K562 (cell line): ENCODE results near the gene APCDD1. TPM values are rescaled to one million over a fixed set of nuclear protein-coding genes. Genes with fewer than 3 reads are reported as not detected.

ENCODE experiments used
- ATAC-seq: fragments of 200-7000 bp; cut with Tn5 transposase; 3 replicates; pipeline ENCODE4 v1.9.1; 2020; ENCODE audit warnings: moderate library complexity
- BruUV-seq: library from RNA; stranded (reverse); fragments of 400-500 nt; replicated peaks from 2 replicates; lab custom pipeline; 2021; lab: Mats Ljungman, UMichigan
- CTCF ChIA-PET: fragments of 300-600 bp; formaldehyde crosslinking; extraction: SDS; loops from one replicate; lab custom pipeline; 2021; ENCODE audit warnings: low intra/inter-chr PET ratio; lab: Yijun Ruan, JAX
- POLR2A ChIA-PET: fragments of 300-600, 350-650 bp; sonication (Branson Sonifier 250); formaldehyde crosslinking; extraction: SDS; loops from one replicate; lab custom pipeline; 2021; ENCODE audit warnings: antibody characterized with exemption, inconsistent platforms; lab: Yijun Ruan, JAX
- DNase-seq, 4 experiments: peaks; one replicate each; pipeline versions ENCODE4 v3.0.0 to v3.0.0-alpha.2; 2011 to 2018; ENCODE audit warnings: low spot score in 3 of 4, mixed read lengths in 3 of 4; ENCODE audit errors: extremely low read depth in 1 of 4
- FAIRE-seq: peaks from 2 replicates; lab custom pipeline; 2011; peaks lifted over from hg19 to GRCh38; lab: Jason Lieb, UNC
- H2AFZ ChIP-seq: 2 replicates; pipeline ENCODE4 v1.6.0; 2011; ENCODE audit warnings: low read depth, low read length, control low read depth, inconsistent platforms
- H3K27ac ChIP-seq: fragments of 200-600 bp; 3 replicates; pipeline ENCODE4 v1.8.0; 2011; ENCODE audit warnings: low read depth, mild to moderate bottlenecking, control low read depth, inconsistent platforms, low read length, moderate library complexity, mixed read lengths; ENCODE audit errors: extremely low read depth
- H3K27me3 ChIP-seq, 2 experiments: fragments of 300-600 bp in 1 of 2; 2 replicates in 1 of 2; 3 replicates in 1 of 2; pipeline versions ENCODE4 v1.6.0 to v1.8.0; 2011; ENCODE audit warnings: inconsistent platforms in 2 of 2, low read length in 2 of 2, mild to moderate bottlenecking in 1 of 2, mixed read lengths in 1 of 2, moderate library complexity in 1 of 2; ENCODE audit not compliant: control insufficient read depth in 2 of 2, insufficient read depth in 2 of 2
- H3K36me3 ChIP-seq: fragments of 300-600 bp; 3 replicates; pipeline ENCODE4 v1.8.0; 2011; ENCODE audit warnings: mild to moderate bottlenecking, low read length, inconsistent platforms; ENCODE audit not compliant: control insufficient read depth, insufficient read depth
- H3K4me1 ChIP-seq, 2 experiments: fragments of 200-600 bp in 1 of 2; replicated peaks in 1 of 2; 2 replicates in 1 of 2; 3 replicates in 1 of 2; pipeline versions ENCODE4 v1.5.1 to v1.8.0; 2011; ENCODE audit warnings: inconsistent platforms in 2 of 2, low read length in 2 of 2, mild to moderate bottlenecking in 1 of 2, mixed read lengths in 1 of 2, moderate library complexity in 1 of 2; ENCODE audit not compliant: control insufficient read depth in 2 of 2, insufficient read depth in 2 of 2
- H3K4me2 ChIP-seq: 2 replicates; pipeline ENCODE4 v1.6.1; 2011; ENCODE audit warnings: low read length, control low read depth, inconsistent platforms, mixed read lengths; ENCODE audit not compliant: insufficient read depth
- H3K4me3 ChIP-seq: fragments of 200-600 bp; sonication (generic), shearing (Covaris generic); 2 replicates; pipeline ENCODE4 v1.5.1; 2016; ENCODE audit warnings: control low read depth, inconsistent platforms
- H3K79me2 ChIP-seq: fragments of 200-600 bp; 3 replicates; pipeline ENCODE4 v1.8.0; 2011; ENCODE audit warnings: low read length, inconsistent platforms; ENCODE audit not compliant: control insufficient read depth, insufficient read depth
- H3K9ac ChIP-seq, 2 experiments: 2 replicates each; pipeline versions ENCODE4 v1.6.0 to v1.6.1; 2011; ENCODE audit warnings: low read depth in 2 of 2, low read length in 2 of 2, control low read depth in 1 of 2, inconsistent platforms in 1 of 2, mild to moderate bottlenecking in 1 of 2, mixed read lengths in 1 of 2; ENCODE audit not compliant: insufficient read depth in 1 of 2
- H3K9me1 ChIP-seq: one replicate; pipeline ENCODE4 v1.6.0; 2011; ENCODE audit warnings: inconsistent platforms, mild to moderate bottlenecking, low read length, moderate library complexity; ENCODE audit not compliant: control insufficient read depth, insufficient read depth
- H3K9me3 ChIP-seq: replicated peaks from 2 replicates; pipeline ENCODE4 v1.5.1; 2011; ENCODE audit warnings: low read depth, low read length, inconsistent platforms; ENCODE audit not compliant: control insufficient read depth, insufficient read depth
- H4K20me1 ChIP-seq: replicated peaks from 2 replicates; pipeline ENCODE4 v1.6.1; 2011; ENCODE audit warnings: low read length, inconsistent platforms, mixed read lengths; ENCODE audit not compliant: control insufficient read depth, insufficient read depth
- IRF2 ChIP-seq: sonication (generic); formaldehyde crosslinking; IDR thresholded peaks from 2 replicates; pipeline ENCODE4 v1.8.1; 2022; ENCODE audit warnings: mild to moderate bottlenecking, missing genetic modification reagents
- MAFF ChIP-seq: IDR thresholded peaks from 2 replicates; pipeline ENCODE4 v1.6.1; 2012; ENCODE audit warnings: low read length, improper control_type of control experiment
- NCOA2 ChIP-seq, 2 experiments: fragments of 450-650 bp; IDR thresholded peaks; 2 replicates each; pipeline ENCODE4 v1.6.1; 2018; ENCODE audit warnings: mild to moderate bottlenecking in 2 of 2, moderate library complexity in 1 of 2; ENCODE audit not compliant: partially characterized antibody in 2 of 2
- PHF20 ChIP-seq: fragments of 450-650 bp; IDR thresholded peaks from 2 replicates; pipeline ENCODE4 v1.6.1; 2018; ENCODE audit not compliant: partially characterized antibody
- RBM22 ChIP-seq: fragments of 200-400 bp; formaldehyde crosslinking; IDR thresholded peaks from 2 replicates; pipeline ENCODE4 v1.6.1; 2018; ENCODE audit warnings: low read length, low read depth; ENCODE audit not compliant: poor library complexity, severe bottlenecking
- RBM25 ChIP-seq: fragments of 200-400 bp; formaldehyde crosslinking; IDR thresholded peaks from 2 replicates; pipeline ENCODE4 v1.6.1; 2018; ENCODE audit warnings: low read length, low read depth, moderate library complexity; ENCODE audit not compliant: severe bottlenecking
- SNRNP70 ChIP-seq: fragments of 200-400 bp; formaldehyde crosslinking; optimal IDR thresholded peaks from 2 replicates; pipeline ENCODE3; 2017; ENCODE audit warnings: low read depth, low read length
- SOX6 ChIP-seq: fragments of 450-650 bp; IDR thresholded peaks from 2 replicates; pipeline ENCODE4 v1.6.1; 2014; ENCODE audit warnings: mild to moderate bottlenecking
- TFAM ChIP-seq: fragments of 250-450 bp; sonication (Bioruptor Pico); conservative IDR thresholded peaks from 2 replicates; pipeline ENCODE4 v1.5.0; 2021; ENCODE audit warnings: mild to moderate bottlenecking, moderate library complexity
- ZNF140 ChIP-seq: fragments of 250-450 bp; sonication (Bioruptor Pico); IDR thresholded peaks from 2 replicates; pipeline ENCODE4 v1.8.0; 2021; ENCODE audit warnings: moderate library complexity, mild to moderate bottlenecking, inconsistent platforms
- WGBS: fragments of 100-300 bp; shearing (Covaris generic); methylation state at CpG from one replicate; pipeline ENCODE4 v1.1.6; 2016; ENCODE audit warnings: low coverage, mixed read lengths; ENCODE audit not compliant: insufficient coverage; ENCODE audit errors: missing lambda C conversion rate; 5-methylcytosine and 5-hydroxymethylcytosine counted together
- in situ Hi-C: fragments of 300-500 bp; cut with MboI; formaldehyde crosslinking; loops from 4 replicates; pipeline ENCODE4 v1.15.0; 2018; ENCODE audit warnings: inconsistent platforms, mixed read lengths
- intact Hi-C: fragments of 100-400 bp; cut with micrococcal nuclease; formaldehyde crosslinking; loops from 2 replicates; pipeline ENCODE4 v1.14.2; 2022
- polyA plus RNA-seq, 8 experiments: library from polyadenylated mRNA; depleted of rRNA in 4 of 8; stranded (reverse) in 5 of 8; unstranded in 3 of 8; fragments of >200 nt; fragmentation: Nextera tagmentation in 2 of 8; fragmentation: Illumina TruSeq in 1 of 8; extraction: Ambion mirVana in 2 of 8; extraction: Trizol in 1 of 8; gene quantifications; 2 replicates each; pipeline versions ENCODE4 v1.2.1 to v1.2.3, GENCODE V29; 2011 to 2014; ENCODE audit warnings: inconsistent platforms in 1 of 8, missing spikeins in 1 of 8
- total RNA-seq, 7 experiments: library from RNA; depleted of rRNA in 6 of 7; stranded (reverse); fragments of >200 nt in 6 of 7; fragmentation: Illumina TruSeq in 2 of 7; extraction: Trizol in 2 of 7; gene quantifications; 2 replicates each; pipeline versions ENCODE4 v1.2.1 to v1.2.3, GENCODE V29; 2011 to 2021; ENCODE audit warnings: low replicate concordance in 1 of 7
- TF ChIP-seq, protein P1 (sequence below): fragments of 450-650 bp; formaldehyde crosslinking; IDR thresholded peaks from 2 replicates; pipeline ENCODE4 v1.4.0; 2020; ENCODE audit warnings: mild to moderate bottlenecking, mixed read lengths
- TF ChIP-seq, protein P2 (sequence below), 2 experiments: fragments of 450-650 bp in 1 of 2; sonication (generic) in 1 of 2; formaldehyde crosslinking in 1 of 2; IDR thresholded peaks in 1 of 2; conservative IDR thresholded peaks in 1 of 2; 2 replicates each; pipeline versions ENCODE4 v1.6.1 to v1.8.1; 2016 to 2023; ENCODE audit warnings: mild to moderate bottlenecking in 2 of 2, moderate library complexity in 2 of 2, inconsistent platforms in 1 of 2, missing genetic modification reagents in 1 of 2

APCDD1 gene
- total and polyA plus RNA-seq, 9 of the 15 experiments (the other 6 are each of a cell fraction or from before 2014, with no cell fraction given): 0.07 TPM; not detected in 8

DNA sequence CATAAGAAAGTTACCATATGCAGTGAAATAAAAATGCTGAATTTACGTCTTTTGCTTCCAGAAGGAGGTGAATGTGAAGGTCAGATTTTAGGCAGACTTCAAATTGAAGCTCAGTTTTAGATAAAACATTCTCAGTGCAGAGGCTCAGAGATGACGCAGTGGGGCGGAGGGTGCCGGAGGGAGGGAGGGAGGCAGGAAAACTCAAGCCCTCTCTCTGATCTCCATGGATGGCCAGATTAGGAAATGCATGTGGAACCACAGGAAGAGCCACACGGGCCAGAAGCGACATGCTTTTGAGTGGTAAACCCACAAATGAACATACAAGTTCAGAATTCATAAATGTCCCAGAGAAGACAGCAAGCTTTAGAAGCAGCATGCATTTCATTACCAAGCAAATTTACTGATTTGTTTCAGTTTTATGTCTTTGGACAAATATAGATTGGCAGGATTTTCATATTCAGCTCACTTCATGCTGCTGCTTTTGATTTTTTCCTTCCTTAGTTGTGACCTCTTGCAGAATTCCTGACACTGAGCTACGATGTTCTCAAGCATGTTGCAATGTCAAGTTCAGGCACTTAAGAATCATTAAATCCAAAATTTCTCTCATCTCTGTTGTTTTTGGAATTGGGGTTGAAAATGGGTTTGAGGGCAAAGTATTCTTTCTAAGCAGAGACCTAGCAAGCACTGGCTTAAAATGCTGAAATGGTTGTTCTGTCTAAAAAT lies 29.7 kb upstream of the APCDD1 start (continued):
- TF ChIP-seq ZNF140 (CRISPR knock-in tag) (no peak), IRF2 (CRISPR knock-in tag) (no peak)

DNA sequence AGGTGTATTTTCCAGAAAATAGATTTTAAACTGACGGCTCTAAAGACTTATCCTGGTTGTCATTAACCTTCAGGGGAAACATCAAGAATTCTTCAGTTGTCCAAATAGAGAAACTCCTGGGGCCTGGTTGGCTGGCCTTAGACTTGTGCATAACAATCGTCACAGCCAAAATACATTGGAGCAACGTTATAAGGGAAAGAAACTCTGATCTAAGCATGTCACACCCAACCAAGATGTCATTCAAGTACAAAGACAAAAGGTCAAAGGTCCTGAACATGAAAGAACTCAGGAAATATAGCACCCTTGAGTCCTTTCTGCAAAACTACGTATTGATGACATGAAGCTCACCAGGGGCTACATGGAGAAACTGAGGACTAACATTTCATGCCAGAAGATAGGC lies 23.8 kb upstream of the APCDD1 start:
- FAIRE-seq: peak; percentile 23
- Histone ChIP-seq H3K4me2 (no peak overlapping the region), H3K4me1 (no peaks in the 10 kb centered on the region), H3K36me3 (no peaks in the 10 kb centered on the region), H3K9ac (no peak overlapping the region), H3K4me3 (no peak overlapping the region), H2AFZ (no peak overlapping the region), H3K9me3 (no peaks in the 10 kb centered on the region), H4K20me1 (no peaks in the 10 kb centered on the region), H3K9me1 (no peaks in the 10 kb centered on the region), H3K27ac (no peak overlapping the region), H3K79me2 (no peaks in the 10 kb centered on the region), H3K27me3 (peaks cover 7 to 34% of the 10 kb centered on the region in 2 experiments; a peak in 4 of 5 replicates)
- 3% methylated on average over 4 of the region's 4 CpGs for WGBS
- ChIA-PET POLR2A (no interaction called here), CTCF (no interaction called here)
- BruUV-seq: no TSS peak
- DNase-seq: no peak
- intact Hi-C loops: no loop called here
- TF ChIP-seq RBM25: no peak
- TF ChIP-seq PHF20: no peak
- no peak for TF ChIP-seq NCOA2 (IDR thresholded peaks at IDR 0.05; ENCODE audit: partially characterized antibody in 2 of 2)
- TF ChIP-seq SNRNP70: no peak
- TF ChIP-seq, protein P1, sequence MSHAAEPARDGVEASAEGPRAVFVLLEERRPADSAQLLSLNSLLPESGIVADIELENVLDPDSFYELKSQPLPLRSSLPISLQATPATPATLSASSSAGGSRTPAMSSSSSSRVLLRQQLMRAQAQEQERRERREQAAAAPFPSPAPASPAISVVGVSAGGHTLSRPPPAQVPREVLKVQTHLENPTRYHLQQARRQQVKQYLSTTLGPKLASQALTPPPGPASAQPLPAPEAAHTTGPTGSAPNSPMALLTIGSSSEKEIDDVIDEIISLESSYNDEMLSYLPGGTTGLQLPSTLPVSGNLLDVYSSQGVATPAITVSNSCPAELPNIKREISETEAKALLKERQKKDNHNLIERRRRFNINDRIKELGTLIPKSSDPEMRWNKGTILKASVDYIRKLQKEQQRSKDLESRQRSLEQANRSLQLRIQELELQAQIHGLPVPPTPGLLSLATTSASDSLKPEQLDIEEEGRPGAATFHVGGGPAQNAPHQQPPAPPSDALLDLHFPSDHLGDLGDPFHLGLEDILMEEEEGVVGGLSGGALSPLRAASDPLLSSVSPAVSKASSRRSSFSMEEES (CRISPR knock-in tag): no peak
- no peak for TF ChIP-seq RBM22
- no peak for TF ChIP-seq MAFF
- TF ChIP-seq, protein P2, sequence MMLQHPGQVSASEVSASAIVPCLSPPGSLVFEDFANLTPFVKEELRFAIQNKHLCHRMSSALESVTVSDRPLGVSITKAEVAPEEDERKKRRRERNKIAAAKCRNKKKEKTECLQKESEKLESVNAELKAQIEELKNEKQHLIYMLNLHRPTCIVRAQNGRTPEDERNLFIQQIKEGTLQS (IDR thresholded peaks at IDR 0.05): no peak
- TF ChIP-seq, protein P2 (CRISPR knock-in tag; conservative IDR thresholded peaks at IDR 0.05): no peak
- no peak for TF ChIP-seq SOX6
- no peak for TF ChIP-seq TFAM (CRISPR knock-in tag)
- in situ Hi-C loops: no loop called here
- no peak for ATAC-seq
